Measurements from ENCODE around the gene DDB1. TPM values are rescaled to one million over a fixed set of nuclear protein-coding genes. Genes with fewer than 3 reads are reported as not detected.

The DDB1 gene
- total and polyA plus RNA-seq, 10 of the 15 experiments (the other 5 are each of a cell fraction or from before 2014, with no cell fraction given): 136 to 272 (median 216) TPM

GRCh38 chr11:61332797-61333549 is at the start of gene DDB1, which contains the start of gene TKFC (continued):
- no peak for TF ChIP-seq WRNIP1 (IDR thresholded peaks at IDR 0.05; ENCODE audit: borderline replicate concordance, low read depth, low read length)
- no peak for TF ChIP-seq ZNF384 (IDR thresholded peaks at IDR 0.05; ENCODE audit: borderline replicate concordance, low read depth, low read length)
- no peak for TF ChIP-seq SUZ12 (IDR thresholded peaks at IDR 0.05; ENCODE audit: unreplicated experiment)
- peak; percentile 75 for TF ChIP-seq YY1 (IDR thresholded peaks at IDR 0.05; ENCODE audit: low read depth, low read length)
- TF ChIP-seq CBX5 (IDR thresholded peaks at IDR 0.05; ENCODE audit: low read depth): no peak
- peak; percentile 91 for TF ChIP-seq GATAD2B (conservative IDR thresholded peaks at IDR 0.05; ENCODE audit: low read depth)
- no peak for TF ChIP-seq MTA3 (IDR thresholded peaks at IDR 0.05; ENCODE audit: borderline replicate concordance, low read length)
- no peak for TF ChIP-seq NFYA (IDR thresholded peaks at IDR 0.05; ENCODE audit: borderline replicate concordance, low read depth, low read length)
- no peak; the same call in none of the 2 replicates for TF ChIP-seq RUNX3 (IDR thresholded peaks at IDR 0.05; ENCODE audit: low read length)
- no peak for TF ChIP-seq KDM1A (IDR thresholded peaks at IDR 0.05; ENCODE audit: borderline replicate concordance)
- no peak for TF ChIP-seq ASH2L (IDR thresholded peaks at IDR 0.05; ENCODE audit: borderline replicate concordance, low read depth)
- no peak for TF ChIP-seq NR2C2 (IDR thresholded peaks at IDR 0.05; ENCODE audit: borderline replicate concordance, control insufficient read depth, insufficient read length, low read depth)
- no peak for TF ChIP-seq RAD51 (IDR thresholded peaks at IDR 0.05)
- peak in 1 of 2 experiments; percentile 19; a peak in 1 of 4 replicates for TF ChIP-seq SRF (IDR thresholded peaks at IDR 0.05; ENCODE audit: low read depth in 2 of 2, low read length in 2 of 2)
- TF ChIP-seq SREBF1 (IDR thresholded peaks at IDR 0.05; ENCODE audit: low read length): 0 out of 2 replicates have a peak, but pooled peaks have one; percentile 40
- TF ChIP-seq RB1 (IDR thresholded peaks at IDR 0.05; ENCODE audit: borderline replicate concordance): peak; percentile 54; the same call in 1 of the 2 replicates
- peak; percentile 78 for TF ChIP-seq CREB1 (IDR thresholded peaks at IDR 0.05; ENCODE audit: low read depth)
- TF ChIP-seq, protein P1, sequence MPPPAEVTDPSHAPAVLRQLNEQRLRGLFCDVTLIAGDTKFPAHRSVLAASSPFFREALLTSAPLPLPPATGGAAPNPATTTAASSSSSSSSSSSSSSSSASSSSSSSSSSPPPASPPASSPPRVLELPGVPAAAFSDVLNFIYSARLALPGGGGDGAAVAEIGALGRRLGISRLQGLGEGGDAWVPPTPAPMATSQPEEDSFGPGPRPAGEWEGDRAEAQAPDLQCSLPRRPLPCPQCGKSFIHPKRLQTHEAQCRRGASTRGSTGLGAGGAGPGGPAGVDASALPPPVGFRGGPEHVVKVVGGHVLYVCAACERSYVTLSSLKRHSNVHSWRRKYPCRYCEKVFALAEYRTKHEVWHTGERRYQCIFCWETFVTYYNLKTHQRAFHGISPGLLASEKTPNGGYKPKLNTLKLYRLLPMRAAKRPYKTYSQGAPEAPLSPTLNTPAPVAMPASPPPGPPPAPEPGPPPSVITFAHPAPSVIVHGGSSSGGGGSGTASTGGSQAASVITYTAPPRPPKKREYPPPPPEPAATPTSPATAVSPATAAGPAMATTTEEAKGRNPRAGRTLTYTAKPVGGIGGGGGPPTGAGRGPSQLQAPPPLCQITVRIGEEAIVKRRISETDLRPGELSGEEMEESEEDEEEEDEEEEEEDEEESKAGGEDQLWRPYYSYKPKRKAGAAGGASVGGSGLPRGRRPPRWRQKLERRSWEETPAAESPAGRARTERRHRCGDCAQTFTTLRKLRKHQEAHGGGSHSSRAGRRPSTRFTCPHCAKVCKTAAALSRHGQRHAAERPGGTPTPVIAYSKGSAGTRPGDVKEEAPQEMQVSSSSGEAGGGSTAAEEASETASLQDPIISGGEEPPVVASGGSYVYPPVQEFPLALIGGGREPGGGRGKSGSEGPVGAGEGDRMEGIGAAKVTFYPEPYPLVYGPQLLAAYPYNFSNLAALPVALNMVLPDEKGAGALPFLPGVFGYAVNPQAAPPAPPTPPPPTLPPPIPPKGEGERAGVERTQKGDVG (CRISPR knock-in tag; IDR thresholded peaks at IDR 0.05): no peak
- TF ChIP-seq SMARCA5 (IDR thresholded peaks at IDR 0.05): 0 out of 2 replicates have a peak, but pooled peaks have one; percentile 40
- TF ChIP-seq JUND (IDR thresholded peaks at IDR 0.05; ENCODE audit: low read depth, low read length): no peak
- TF ChIP-seq ESRRA (IDR thresholded peaks at IDR 0.05; ENCODE audit: low read length): no peak
- peak; percentile 64 for TF ChIP-seq NR2C1 (IDR thresholded peaks at IDR 0.05)
- TF ChIP-seq, protein P2, sequence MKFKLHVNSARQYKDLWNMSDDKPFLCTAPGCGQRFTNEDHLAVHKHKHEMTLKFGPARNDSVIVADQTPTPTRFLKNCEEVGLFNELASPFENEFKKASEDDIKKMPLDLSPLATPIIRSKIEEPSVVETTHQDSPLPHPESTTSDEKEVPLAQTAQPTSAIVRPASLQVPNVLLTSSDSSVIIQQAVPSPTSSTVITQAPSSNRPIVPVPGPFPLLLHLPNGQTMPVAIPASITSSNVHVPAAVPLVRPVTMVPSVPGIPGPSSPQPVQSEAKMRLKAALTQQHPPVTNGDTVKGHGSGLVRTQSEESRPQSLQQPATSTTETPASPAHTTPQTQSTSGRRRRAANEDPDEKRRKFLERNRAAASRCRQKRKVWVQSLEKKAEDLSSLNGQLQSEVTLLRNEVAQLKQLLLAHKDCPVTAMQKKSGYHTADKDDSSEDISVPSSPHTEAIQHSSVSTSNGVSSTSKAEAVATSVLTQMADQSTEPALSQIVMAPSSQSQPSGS (IDR thresholded peaks at IDR 0.05; ENCODE audit: low read length): no peak
- no peak; the same call in 1 of the 2 replicates for TF ChIP-seq MEF2A (IDR thresholded peaks at IDR 0.05; ENCODE audit: insufficient read depth, low read depth, low read length)
- no peak for TF ChIP-seq NBN (IDR thresholded peaks at IDR 0.05)
- no peak for TF ChIP-seq FOXK2 (IDR thresholded peaks at IDR 0.05)
- TF ChIP-seq, protein P3, sequence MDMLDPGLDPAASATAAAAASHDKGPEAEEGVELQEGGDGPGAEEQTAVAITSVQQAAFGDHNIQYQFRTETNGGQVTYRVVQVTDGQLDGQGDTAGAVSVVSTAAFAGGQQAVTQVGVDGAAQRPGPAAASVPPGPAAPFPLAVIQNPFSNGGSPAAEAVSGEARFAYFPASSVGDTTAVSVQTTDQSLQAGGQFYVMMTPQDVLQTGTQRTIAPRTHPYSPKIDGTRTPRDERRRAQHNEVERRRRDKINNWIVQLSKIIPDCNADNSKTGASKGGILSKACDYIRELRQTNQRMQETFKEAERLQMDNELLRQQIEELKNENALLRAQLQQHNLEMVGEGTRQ (IDR thresholded peaks at IDR 0.05; ENCODE audit: borderline replicate concordance, low read depth, low read length): no peak
- TF ChIP-seq CHD1 (IDR thresholded peaks at IDR 0.05; ENCODE audit: low read depth, low read length): 0 out of 2 replicates have a peak, but pooled peaks have one; percentile 38

Data from GM12878 (cell line).